Measurements from ENCODE around the gene CCDC32.
"Not testable (repeated sequence)": the region's sequence is repeated elsewhere in the genome, so short reads cannot be mapped to it uniquely, and the experiment has no call there.

CCDC32 gene

GRCh38 chr15:40564591-40565332 lies at the start of gene CCDC32:
Gene CCDC32 (minus strand): TSS chr15:40565042. CDS start chr15:40563015, 2,027 bp downstream.
- DNase-seq (ENCODE audit: low spot score): peak; percentile 98

- no peak for DNase-seq (ENCODE audit: low spot score)
Measured at GRCh38 chr15:40613080-40613479, 48.2 kb upstream of the CCDC32 start.

- no peak for DNase-seq (ENCODE audit: low spot score)
Measured at GRCh38 chr15:40603935-40604334, 39.1 kb upstream of the CCDC32 start.

GRCh38 chr15:40600956-40601355 lies 36.1 kb upstream of the CCDC32 start:
- DNase-seq (ENCODE audit: low spot score): no peak

- no peak for DNase-seq (ENCODE audit: low spot score)
Measured at GRCh38 chr15:40598672-40599071, 33.8 kb upstream of the CCDC32 start.

GRCh38 chr15:40598126-40598525 lies 33.3 kb upstream of the CCDC32 start:
- DNase-seq (ENCODE audit: low spot score): no peak

- no peak for DNase-seq (ENCODE audit: low spot score)
Measured at GRCh38 chr15:40597024-40597423, 32.2 kb upstream of the CCDC32 start.

- no peak for DNase-seq (ENCODE audit: low spot score)
Measured at GRCh38 chr15:40595773-40596172, 30.9 kb upstream of the CCDC32 start.

GRCh38 chr15:40595219-40595618 lies 30.4 kb upstream of the CCDC32 start:
- no peak for DNase-seq (ENCODE audit: low spot score)

GRCh38 chr15:40594429-40594836 lies 29.6 kb upstream of the CCDC32 start:
- peak; percentile 68 for DNase-seq (ENCODE audit: low spot score)

GRCh38 chr15:40593588-40594428 lies 29.0 kb upstream of the CCDC32 start, which contains the start of gene KNL1:
Gene KNL1 (plus strand): TSS chr15:40594249. CDS start chr15:40602932, 8,683 bp downstream.
- peak; percentile 88 for DNase-seq (ENCODE audit: low spot score)

GRCh38 chr15:40593165-40593564 lies 28.3 kb upstream of the CCDC32 start:
- no peak for DNase-seq (ENCODE audit: low spot score)

- DNase-seq (ENCODE audit: low spot score): no peak
Measured at GRCh38 chr15:40591389-40591788, 26.5 kb upstream of the CCDC32 start.

- DNase-seq (ENCODE audit: low spot score): no peak
Measured at GRCh38 chr15:40590667-40591050, 25.8 kb upstream of the CCDC32 start.

- DNase-seq (ENCODE audit: low spot score): no peak
Measured at GRCh38 chr15:40584191-40584590, 19.3 kb upstream of the CCDC32 start.

- peak; percentile 38 for DNase-seq (ENCODE audit: low spot score)
Measured at GRCh38 chr15:40582726-40583246, 17.9 kb upstream of the CCDC32 start.

GRCh38 chr15:40581796-40582195 lies 17.0 kb upstream of the CCDC32 start:
- DNase-seq (ENCODE audit: low spot score): not testable (repeated sequence)

GRCh38 chr15:40578892-40579291 lies 14.1 kb upstream of the CCDC32 start:
- DNase-seq (ENCODE audit: low spot score): no peak

GRCh38 chr15:40576914-40577313 lies 12.1 kb upstream of the CCDC32 start:
- not testable (repeated sequence) for DNase-seq (ENCODE audit: low spot score)

- no peak for DNase-seq (ENCODE audit: low spot score)
Measured at GRCh38 chr15:40575113-40575512, 10.3 kb upstream of the CCDC32 start.

GRCh38 chr15:40569129-40569953 lies 4.5 kb upstream of the CCDC32 start, which contains the start of gene RPUSD2:
Gene RPUSD2 (plus strand): TSS chr15:40569299. CDS start chr15:40569338, 39 bp downstream.
- peak; percentile 96 for DNase-seq (ENCODE audit: low spot score)

GRCh38 chr15:40567111-40567510 lies 2.3 kb upstream of the CCDC32 start:
- no peak for DNase-seq (ENCODE audit: low spot score)

Measured in AG08396 (cell line).